Endothelial cell of hepatic sinusoid (primary cell): ENCODE data around the gene ARAP2.

ENCODE experiments used
- in situ Hi-C: cut with HindIII; loops from 2 replicates; pipeline ENCODE4 v1.10.0; 2017; ENCODE audit warnings: low sequenced_read_pairs

Gene ARAP2

GRCh38 chr4:36260731-36261130, 16.4 kb upstream of the ARAP2 start:
- in situ Hi-C loops, result no loop called here

GRCh38 chr4:36256398-36256891, 12.1 kb upstream of the ARAP2 start:
- in situ Hi-C loops, result no loop called here

- in situ Hi-C loops, result no loop called here
These were observed 11.3 kb upstream of the ARAP2 start for GRCh38 chr4:36255577-36255976.

GRCh38 chr4:36254371-36254770, 10.1 kb upstream of the ARAP2 start:
- in situ Hi-C loops, result no loop called here

- in situ Hi-C loops, result no loop called here
These were observed 7.7 kb upstream of the ARAP2 start for GRCh38 chr4:36251983-36252382.

- in situ Hi-C loops, result no loop called here
These were observed 5.3 kb upstream of the ARAP2 start for GRCh38 chr4:36249610-36250009.

GRCh38 chr4:36243355-36244256, 708 bp downstream of the ARAP2 start:
- in situ Hi-C loops, result loop anchor here (5.0 kb wide), 1 partner anchor 36 kb away; no protein-coding TSS in a partner anchor

GRCh38 chr4:36242629-36243354, 1.5 kb downstream of the ARAP2 start:
- in situ Hi-C loops, result loop anchor here (5.0 kb wide), 1 partner anchor 35 kb away; no protein-coding TSS in a partner anchor

- in situ Hi-C loops, result loop anchor here (5.0 kb wide), 1 partner anchor 34 kb away; no protein-coding TSS in a partner anchor
These were observed 2.5 kb downstream of the ARAP2 start for GRCh38 chr4:36241771-36242170.

- in situ Hi-C loops, result no loop called here
These were observed 6.7 kb downstream of the ARAP2 start for GRCh38 chr4:36237366-36238313.

- in situ Hi-C loops, result no loop called here
These were observed 8.2 kb downstream of the ARAP2 start for GRCh38 chr4:36236159-36236558.

- in situ Hi-C loops, result no loop called here
These were observed 9.0 kb downstream of the ARAP2 start for GRCh38 chr4:36235306-36235705.

- in situ Hi-C loops, result no loop called here
These were observed 10.6 kb downstream of the ARAP2 start for GRCh38 chr4:36233567-36234266.

- in situ Hi-C loops, result no loop called here
These were observed 13.8 kb downstream of the ARAP2 start for GRCh38 chr4:36230534-36230933.

GRCh38 chr4:36227913-36228312, 16.4 kb downstream of the ARAP2 start:
- in situ Hi-C loops, result no loop called here

GRCh38 chr4:36226430-36227227, 17.7 kb downstream of the ARAP2 start:
- in situ Hi-C loops, result no loop called here

GRCh38 chr4:36224972-36225903, 19.1 kb downstream of the ARAP2 start:
- in situ Hi-C loops, result no loop called here

- in situ Hi-C loops, result no loop called here
These were observed 21.6 kb downstream of the ARAP2 start for GRCh38 chr4:36222702-36223101.
